Prostate gland (tissue), 2 donors: ENCODE results near the gene MYCL.
"Not testable (repeated sequence)": the region's sequence is repeated elsewhere in the genome, so short reads cannot be mapped to it uniquely, and the experiment has no call there.

Experiments
- CTCF ChIP-seq, 4 experiments: fragments of 200-600 bp in 2 of 4; fragments of 450-650 bp in 2 of 4; sonication (generic) in 2 of 4; IDR thresholded peaks; 1 replicate in 3 of 4; 2 replicates in 1 of 4; pipeline ENCODE4 v1.5.1; 2016 to 2019; ENCODE audit warnings: antibody characterized with exemption in 4 of 4, mild to moderate bottlenecking in 2 of 4, moderate library complexity in 2 of 4
- POLR2A ChIP-seq: fragments of 450-650 bp; IDR thresholded peaks from one replicate; pipeline ENCODE4 v1.6.1; 2016; ENCODE audit warnings: antibody characterized with exemption, mild to moderate bottlenecking
- POLR2AphosphoS5 ChIP-seq: sonication (generic); formaldehyde crosslinking; IDR thresholded peaks from one replicate; pipeline ENCODE4 v1.6.1; 2017; ENCODE audit warnings: antibody characterized with exemption

GRCh38 chr1:39871043-39871442 lies 30.7 kb downstream of the MYCL start:
- not testable (repeated sequence) for TF ChIP-seq POLR2AphosphoS5; POLR2A; CTCF (IDR thresholded peaks at IDR 0.05)
